IPS-15b (cell line): ENCODE data around the gene UBE2H.
"Not testable (repeated sequence)": the region's sequence is repeated elsewhere in the genome, so short reads cannot be mapped to it uniquely, and the experiment has no call there.

Source experiments
- H3K27me3 ChIP-seq: one replicate; pipeline ENCODE4 v1.6.1; 2013; ENCODE audit warnings: low read length; ENCODE audit not compliant: control insufficient read depth, insufficient read depth
- H3K36me3 ChIP-seq: one replicate; pipeline ENCODE4 v1.6.1; 2013; ENCODE audit warnings: low read length; ENCODE audit not compliant: control insufficient read depth, insufficient read depth
- H3K4me1 ChIP-seq: one replicate; pipeline ENCODE4 v1.6.1; 2013; ENCODE audit warnings: mild to moderate bottlenecking, low read length; ENCODE audit not compliant: control insufficient read depth, insufficient read depth
- H3K4me3 ChIP-seq: one replicate; pipeline ENCODE4 v1.5.1; 2013; ENCODE audit warnings: low read depth, low read length
- H3K9ac ChIP-seq: one replicate; pipeline ENCODE4 v1.6.1; 2013; ENCODE audit warnings: low read depth, mild to moderate bottlenecking, low read length
- H3K9me3 ChIP-seq: one replicate; pipeline ENCODE4 v1.6.1; 2013; ENCODE audit warnings: mild to moderate bottlenecking, low read length; ENCODE audit not compliant: control insufficient read depth, insufficient read depth

UBE2H gene

GRCh38 chr7:129968592-129969383 is 16.0 kb upstream of the UBE2H start:
- H3K9ac ChIP-seq: no peak overlapping the region

GRCh38 chr7:129960204-129960475 is 7.4 kb upstream of the UBE2H start:
- H3K4me1 ChIP-seq, H3K36me3 ChIP-seq, H3K4me3 ChIP-seq, H3K27me3 ChIP-seq, H3K9me3 ChIP-seq, H3K9ac ChIP-seq: not testable (repeated sequence)

More at GRCh38 chr7:129968592-129969383, 16.0 kb upstream of the UBE2H start:
- Histone ChIP-seq H3K36me3 (no peaks in the 10 kb centered on the region), H3K4me1 (peaks cover 10% of the 10 kb centered on the region), H3K9me3 (no peaks in the 10 kb centered on the region), H3K4me3 (no peak overlapping the region), H3K27me3 (no peaks in the 10 kb centered on the region)

- Histone ChIP-seq H3K4me3 (no peak overlapping the region), H3K36me3 (no peaks in the 10 kb centered on the region), H3K27me3 (no peaks in the 10 kb centered on the region), H3K4me1 (no peaks in the 10 kb centered on the region), H3K9me3 (no peaks in the 10 kb centered on the region), H3K9ac (no peak overlapping the region)
Observed at GRCh38 chr7:129959471-129960203, 6.9 kb upstream of the UBE2H start.

GRCh38 chr7:129958643-129959470 is 6.1 kb upstream of the UBE2H start:
- no peak overlapping the region for H3K4me3 ChIP-seq
- H3K9me3 ChIP-seq: no peaks in the 10 kb centered on the region
- H3K4me1 ChIP-seq: no peaks in the 10 kb centered on the region
- H3K36me3 ChIP-seq: no peaks in the 10 kb centered on the region
- H3K27me3 ChIP-seq: no peaks in the 10 kb centered on the region
- H3K9ac ChIP-seq: peak overlapping the region; percentile 60

- Histone ChIP-seq H3K9me3 (no peaks in the 10 kb centered on the region), H3K9ac (no peak overlapping the region), H3K36me3 (no peaks in the 10 kb centered on the region), H3K27me3 (no peaks in the 10 kb centered on the region), H3K4me1 (peaks cover 4% of the 10 kb centered on the region), H3K4me3 (no peak overlapping the region)
Observed at GRCh38 chr7:129955993-129956543, 3.3 kb upstream of the UBE2H start.

GRCh38 chr7:129952086-129952652 is 591 bp downstream of the UBE2H start:
- no peaks in the 10 kb centered on the region for H3K27me3 ChIP-seq
- H3K9ac ChIP-seq: peak overlapping the region; percentile 94
- peaks cover 12% of the 10 kb centered on the region for H3K4me1 ChIP-seq
- no peaks in the 10 kb centered on the region for H3K9me3 ChIP-seq
- H3K4me3 ChIP-seq: peak overlapping the region; percentile 72
- H3K36me3 ChIP-seq: no peaks in the 10 kb centered on the region

- H3K9me3 ChIP-seq: no peaks in the 10 kb centered on the region
- H3K4me1 ChIP-seq: peaks cover 18% of the 10 kb centered on the region
- H3K4me3 ChIP-seq: peak overlapping the region; percentile 72
- H3K36me3 ChIP-seq: no peaks in the 10 kb centered on the region
- peak overlapping the region; percentile 94 for H3K9ac ChIP-seq
- no peaks in the 10 kb centered on the region for H3K27me3 ChIP-seq
Observed at GRCh38 chr7:129951226-129952085, 1.3 kb downstream of the UBE2H start.

GRCh38 chr7:129950933-129951225 is 1.9 kb downstream of the UBE2H start:
- H3K27me3 ChIP-seq: no peaks in the 10 kb centered on the region
- H3K9me3 ChIP-seq: no peaks in the 10 kb centered on the region
- H3K4me1 ChIP-seq: peaks cover 19% of the 10 kb centered on the region
- H3K9ac ChIP-seq: peak overlapping the region; percentile 94
- H3K4me3 ChIP-seq: peak overlapping the region; percentile 72
- H3K36me3 ChIP-seq: no peaks in the 10 kb centered on the region

GRCh38 chr7:129950191-129950932 is 2.4 kb downstream of the UBE2H start:
- Histone ChIP-seq H3K36me3 (no peaks in the 10 kb centered on the region), H3K27me3 (no peaks in the 10 kb centered on the region), H3K4me1 (peaks cover 19% of the 10 kb centered on the region), H3K9me3 (no peaks in the 10 kb centered on the region), H3K4me3 (peak overlapping the region; percentile 72), H3K9ac (peak overlapping the region; percentile 94)

- H3K4me3 ChIP-seq: peak overlapping the region; percentile 72
- no peaks in the 10 kb centered on the region for H3K36me3 ChIP-seq
- no peaks in the 10 kb centered on the region for H3K9me3 ChIP-seq
- peaks cover 19% of the 10 kb centered on the region for H3K4me1 ChIP-seq
- H3K27me3 ChIP-seq: no peaks in the 10 kb centered on the region
- H3K9ac ChIP-seq: peak overlapping the region; percentile 94
Observed at GRCh38 chr7:129949292-129950133, 3.2 kb downstream of the UBE2H start.
